Measurements from ENCODE around the gene CSNK2A1. TPM values are rescaled to one million over a fixed set of nuclear protein-coding genes. Genes with fewer than 3 reads are reported as not detected.

CSNK2A1 gene
- total RNA-seq, 2 donors from 2014 or later = 40.5 to 52.7 TPM

- H3K36me3 ChIP-seq (replicated peaks in 1 of 2; ENCODE audit: insufficient read depth in 1 of 2, low read depth in 2 of 2) = peaks cover 0 to 10% of the 10 kb centered on the region in 2 donors
- DNase-seq = no peak
- 51 to 58% methylated on average over 3 of the region's 3 CpGs for WGBS, 2 donors
- peaks cover 35% of the 10 kb centered on the region for H3K4me1 ChIP-seq
- H3K27ac ChIP-seq = no peak overlapping the region
- no peak for ATAC-seq
- no peaks in the 10 kb centered on the region for H3K27me3 ChIP-seq
- intact Hi-C loops (cut with DNase I) = no loop called here
- no peaks in the 10 kb centered on the region for H3K9me3 ChIP-seq
- no peak overlapping the region for H3K4me3 ChIP-seq
- TF ChIP-seq POLR2A (IDR thresholded peaks at IDR 0.05) (no peak), CTCF (IDR thresholded peaks at IDR 0.05) (no peak)
Observed at GRCh38 chr20:504632-505075, 38.9 kb downstream of the CSNK2A1 start.

- H3K4me3 ChIP-seq = no peak overlapping the region
- WGBS, 2 donors = 91 to 92% methylated on average over 11 of the region's 11 CpGs
- no peaks in the 10 kb centered on the region for H3K27me3 ChIP-seq
- H3K9me3 ChIP-seq = no peaks in the 10 kb centered on the region
- TF ChIP-seq POLR2A (IDR thresholded peaks at IDR 0.05) (no peak), CTCF (IDR thresholded peaks at IDR 0.05) (no peak)
- H3K27ac ChIP-seq = no peak overlapping the region
- intact Hi-C loops (cut with DNase I) = no loop called here
- H3K4me1 ChIP-seq = peaks cover 21% of the 10 kb centered on the region
- peaks cover 0 to 20% of the 10 kb centered on the region in 2 donors for H3K36me3 ChIP-seq (replicated peaks in 1 of 2; ENCODE audit: insufficient read depth in 1 of 2, low read depth in 2 of 2)
- ATAC-seq (no peak), DNase-seq (no peak)
Observed at GRCh38 chr20:503048-503737, 40.4 kb downstream of the CSNK2A1 start.

- no peaks in the 10 kb centered on the region for H3K27me3 ChIP-seq
- H3K4me1 ChIP-seq = peaks cover 15% of the 10 kb centered on the region
- intact Hi-C loops (cut with DNase I) = no loop called here
- H3K36me3 ChIP-seq (replicated peaks in 1 of 2; ENCODE audit: insufficient read depth in 1 of 2, low read depth in 2 of 2) = peaks cover 0 to 18% of the 10 kb centered on the region in 2 donors
- DNase-seq (no peak), ATAC-seq (no peak)
- no peak overlapping the region for H3K27ac ChIP-seq
- H3K4me3 ChIP-seq = no peak overlapping the region
- WGBS, 2 donors = 96 to 98% methylated on average over 2 of the region's 2 CpGs
- TF ChIP-seq CTCF (IDR thresholded peaks at IDR 0.05) (no peak), POLR2A (IDR thresholded peaks at IDR 0.05) (no peak)
- no peaks in the 10 kb centered on the region for H3K9me3 ChIP-seq
Observed at GRCh38 chr20:497979-498378, 45.6 kb downstream of the CSNK2A1 start.

- Histone ChIP-seq H3K9me3 (no peaks in the 10 kb centered on the region), H3K27ac (peak overlapping the region in 2 of 4 donors; percentile 41 to 60), H3K4me3 (no peak overlapping the region), H3K27me3 (no peaks in the 10 kb centered on the region), H3K4me1 (peaks cover 15% of the 10 kb centered on the region), H3K36me3 (replicated peaks in 1 of 2; ENCODE audit: insufficient read depth in 1 of 2, low read depth in 2 of 2) (peaks cover 0 to 20% of the 10 kb centered on the region in 2 donors)
- no peak for TF ChIP-seq POLR2A (IDR thresholded peaks at IDR 0.05)
- TF ChIP-seq CTCF (IDR thresholded peaks at IDR 0.05) = no peak
- ATAC-seq (peak; percentile 52), DNase-seq (peak in 2 of 4 donors; percentile 19 to 40)
- intact Hi-C loops (cut with DNase I) = no loop called here
- WGBS, 2 donors = 17 to 24% methylated on average over 2 of the region's 2 CpGs
Observed at GRCh38 chr20:496126-496696, 47.4 kb downstream of the CSNK2A1 start.

Measured in body of pancreas (tissue), 4 donors.